ENCODE measurements around the gene RPL29. TPM values are rescaled to one million over a fixed set of nuclear protein-coding genes. Genes with fewer than 3 reads are reported as not detected.

Gene RPL29
- total and polyA plus RNA-seq, 5 donors from 2014 or later: 1,128 to 1,661 (median 1,243) TPM

DNA sequence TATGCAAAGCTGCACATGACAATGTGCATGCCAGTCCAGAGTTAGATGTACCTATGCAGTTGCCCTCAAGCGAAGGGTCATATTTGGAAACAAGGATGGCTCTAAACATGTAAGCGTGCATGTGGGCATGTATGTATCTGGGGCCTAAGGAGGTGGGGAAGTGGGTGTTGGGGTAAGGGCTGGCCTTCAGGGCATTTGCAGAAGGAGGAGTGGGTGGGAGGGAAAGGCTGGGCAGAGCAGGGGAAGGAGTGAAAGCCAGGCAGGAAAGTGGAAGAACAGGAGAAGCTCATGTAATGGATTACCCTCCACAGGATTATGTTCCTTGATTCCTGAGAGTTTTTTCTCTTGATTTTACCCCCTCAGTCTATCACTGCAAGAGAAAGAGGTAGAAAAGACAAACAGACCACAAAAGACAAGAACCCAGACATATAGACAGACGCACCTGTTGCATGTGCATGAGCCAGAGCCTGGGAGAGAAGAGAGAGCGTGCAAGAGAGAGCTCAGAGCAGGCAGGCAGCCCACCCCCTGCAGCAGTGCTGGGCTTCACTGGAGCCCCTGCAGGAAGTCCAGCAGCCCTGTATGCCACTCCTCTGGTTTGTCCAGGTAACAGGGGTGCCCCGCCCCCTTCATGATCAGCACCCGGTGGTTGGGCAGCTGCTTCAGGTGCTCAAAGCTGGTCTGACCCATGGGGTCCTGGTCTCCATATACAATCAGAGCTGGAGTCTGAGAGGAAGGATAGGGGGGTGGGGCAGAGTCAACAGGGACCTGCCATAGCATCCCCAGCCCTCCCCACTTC is 26.6 kb downstream of the RPL29 start:
- Mint-ChIP-seq H3K4me3 (peak overlapping the region; percentile 66 to 97 (median 88)), H3K9me3 (no peaks in the 10 kb centered on the region), H3K4me1 (peaks cover 3 to 56% (median 20%) of the 10 kb centered on the region in 4 donors), H3K36me3 (no peaks in the 10 kb centered on the region), H3K27me3 (peaks cover 2% of the 10 kb centered on the region), H3K27ac (peak overlapping the region; percentile 34 to 38 (median 37))
- H3K27me3 ChIP-seq (ENCODE audit: control insufficient read depth, insufficient read depth, low read length): no peaks in the 10 kb centered on the region
- no peaks in the 10 kb centered on the region for H3K36me3 ChIP-seq (ENCODE audit: control insufficient read depth, insufficient read depth, low read length)
- H3K4me3 ChIP-seq (ENCODE audit: low read depth, low read length): no peak overlapping the region
- ATAC-seq (ENCODE audit: low read depth in 2 of 2) (no peak), DNase-seq (no peak)
- H3K4me1 ChIP-seq (ENCODE audit: control insufficient read depth, insufficient read depth, low read length, poor library complexity, severe bottlenecking): peaks cover 32% of the 10 kb centered on the region
- H3K27ac ChIP-seq (ENCODE audit: insufficient read depth, low read length, poor library complexity, severe bottlenecking): no peak overlapping the region
- H3K9me3 ChIP-seq (ENCODE audit: control insufficient read depth in 2 of 2, low read length in 2 of 2): no peaks in the 10 kb centered on the region

DNA sequence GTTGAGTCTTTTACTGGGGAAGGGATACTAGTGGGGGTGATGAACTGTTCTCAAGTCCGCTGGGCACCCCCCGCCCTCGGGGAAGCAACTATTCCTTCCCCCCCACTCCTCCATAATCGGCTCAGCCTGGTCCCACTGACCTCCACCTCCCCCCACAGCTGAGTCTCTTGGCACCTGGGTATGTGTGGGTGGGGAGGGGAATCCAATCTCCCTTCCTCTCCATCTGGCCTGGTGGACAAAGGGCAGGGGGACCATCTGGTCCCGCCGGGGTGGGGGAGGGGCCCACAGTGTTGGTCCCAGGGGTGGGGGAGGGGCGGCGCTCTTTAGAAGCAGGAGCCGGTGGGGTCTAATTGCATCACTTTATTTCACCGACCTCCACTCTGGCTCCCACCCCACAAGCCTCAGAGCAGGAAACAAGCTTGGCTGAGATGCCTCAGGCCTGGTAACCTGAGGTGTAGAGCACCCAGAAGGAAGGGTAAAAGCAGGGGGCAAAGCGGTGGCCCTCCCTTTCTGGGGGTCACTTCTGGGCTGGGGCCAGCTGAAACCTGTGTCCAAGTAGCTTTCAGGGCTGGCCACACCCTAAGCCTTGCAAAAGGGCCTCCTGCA is 27.4 kb downstream of the RPL29 start:
- no peaks in the 10 kb centered on the region for H3K36me3 ChIP-seq (ENCODE audit: control insufficient read depth, insufficient read depth, low read length)
- H3K27ac ChIP-seq (ENCODE audit: insufficient read depth, low read length, poor library complexity, severe bottlenecking): peak overlapping the region; percentile 47
- Mint-ChIP-seq H3K27me3 (no peaks in the 10 kb centered on the region), H3K4me3 (peak overlapping the region; percentile 84 to 97 (median 90)), H3K9me3 (no peaks in the 10 kb centered on the region), H3K4me1 (peaks cover 0 to 51% (median 14%) of the 10 kb centered on the region in 4 donors), H3K27ac (peak overlapping the region; percentile 37 to 87 (median 71)), H3K36me3 (no peaks in the 10 kb centered on the region)
- H3K4me1 ChIP-seq (ENCODE audit: control insufficient read depth, insufficient read depth, low read length, poor library complexity, severe bottlenecking): peaks cover 26% of the 10 kb centered on the region
- no peak overlapping the region for H3K4me3 ChIP-seq (ENCODE audit: low read depth, low read length)
- no peak for DNase-seq
- ATAC-seq (ENCODE audit: low read depth in 2 of 2): no peak
- no peaks in the 10 kb centered on the region for H3K9me3 ChIP-seq (ENCODE audit: control insufficient read depth in 2 of 2, low read length in 2 of 2)
- no peaks in the 10 kb centered on the region for H3K27me3 ChIP-seq (ENCODE audit: control insufficient read depth, insufficient read depth, low read length)

DNA sequence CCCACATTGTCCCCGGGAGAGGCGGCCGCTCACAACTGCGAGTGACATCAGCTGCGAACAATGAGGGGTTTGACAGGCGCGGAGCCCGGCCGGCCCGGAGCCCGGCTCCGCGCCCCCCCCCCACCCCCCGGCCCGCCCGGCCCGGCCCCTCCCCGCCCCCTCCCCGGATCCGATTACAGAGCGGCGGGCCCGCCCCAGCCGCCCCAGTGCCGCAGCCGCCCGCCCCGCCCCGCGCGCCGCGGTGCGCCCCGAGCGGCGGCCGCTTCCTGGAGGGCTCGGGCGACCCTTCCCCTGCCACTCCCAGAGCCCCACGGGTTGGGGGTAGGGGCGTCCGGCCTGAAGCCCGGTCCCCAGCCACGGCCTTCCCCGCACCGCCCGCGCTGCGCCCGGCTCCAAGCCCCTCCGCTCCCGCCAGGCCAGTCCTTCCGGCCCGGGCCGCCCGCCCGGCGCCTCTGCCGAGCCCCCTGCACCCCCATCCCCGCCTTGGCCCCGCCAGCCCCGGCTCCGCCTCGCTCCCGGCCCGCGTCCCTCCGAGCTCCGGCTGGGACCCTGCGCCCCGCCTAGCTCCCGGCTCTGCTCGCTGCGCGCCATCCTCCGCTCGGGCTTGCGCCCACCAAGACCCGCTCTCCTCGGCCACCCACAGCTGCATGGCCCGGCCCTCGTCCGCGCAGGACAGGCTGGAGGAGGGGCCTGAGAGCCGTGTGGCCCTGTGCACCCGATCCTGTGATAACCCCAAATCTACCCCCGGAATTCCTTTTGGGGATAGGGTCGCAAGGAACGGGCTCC is 28.1 kb downstream of the RPL29 start, which contains the start of gene PCBP4:
PCBP4 (minus strand) TSS at position 71 of the 786 bp plus-strand sequence. CDS start 6,214 bp downstream, outside the sequence.
- peak; percentile 31 to 43 (median 35) for DNase-seq
- no peaks in the 10 kb centered on the region for H3K9me3 ChIP-seq (ENCODE audit: control insufficient read depth in 2 of 2, low read length in 2 of 2)
- no peaks in the 10 kb centered on the region for H3K27me3 ChIP-seq (ENCODE audit: control insufficient read depth, insufficient read depth, low read length)
- peak within 1 kb of the TSS; percentile 86 to 97 (median 90) for H3K4me3 Mint-ChIP-seq
- ATAC-seq (ENCODE audit: low read depth in 2 of 2): peak; percentile 56 to 59
- peak within 1 kb of the TSS; percentile 59 for H3K4me3 ChIP-seq (ENCODE audit: low read depth, low read length)
- peak within 1 kb of the TSS; percentile 47 for H3K27ac ChIP-seq (ENCODE audit: insufficient read depth, low read length, poor library complexity, severe bottlenecking)
- H3K36me3 Mint-ChIP-seq: no peaks in the 10 kb centered on the region
- peak within 1 kb of the TSS; percentile 71 to 87 (median 77) for H3K27ac Mint-ChIP-seq
- peaks cover 0 to 50% (median 14%) of the 10 kb centered on the region in 4 donors for H3K4me1 Mint-ChIP-seq
- no peaks in the 10 kb centered on the region for H3K36me3 ChIP-seq (ENCODE audit: control insufficient read depth, insufficient read depth, low read length)
- H3K4me1 ChIP-seq (ENCODE audit: control insufficient read depth, insufficient read depth, low read length, poor library complexity, severe bottlenecking): peaks cover 24% of the 10 kb centered on the region
- H3K9me3 Mint-ChIP-seq: no peaks in the 10 kb centered on the region
- H3K27me3 Mint-ChIP-seq: no peaks in the 10 kb centered on the region

DNA sequence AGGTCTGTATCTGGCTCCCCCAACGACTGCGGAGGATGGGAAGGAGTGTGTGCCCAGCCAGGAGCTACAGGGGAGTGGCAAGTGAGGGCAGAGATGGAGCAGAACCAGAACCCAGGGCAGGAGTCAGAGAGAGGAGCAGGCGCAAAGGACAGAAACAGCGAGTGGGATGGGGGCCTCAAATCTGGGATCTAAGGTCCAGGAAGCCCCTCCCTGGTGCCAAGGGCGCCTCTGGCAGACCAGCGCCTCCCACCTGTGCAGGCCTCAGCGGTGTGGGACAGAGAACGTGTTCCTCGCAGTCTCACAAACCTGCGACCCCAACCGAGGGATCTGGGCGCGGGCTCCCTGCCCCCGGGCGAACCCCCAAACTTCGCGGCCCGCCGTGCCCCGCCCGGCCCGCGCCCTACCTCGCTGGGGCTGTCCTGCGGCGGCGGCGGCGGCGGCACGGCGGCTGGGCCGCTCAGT is 28.7 kb downstream of the RPL29 start:
- DNase-seq: peak in 1 of 3 donors; percentile 25
- Histone ChIP-seq H3K27ac (ENCODE audit: insufficient read depth, low read length, poor library complexity, severe bottlenecking) (no peak overlapping the region), H3K4me3 (ENCODE audit: low read depth, low read length) (peak overlapping the region; percentile 59), H3K9me3 (ENCODE audit: control insufficient read depth in 2 of 2, low read length in 2 of 2) (no peaks in the 10 kb centered on the region), H3K36me3 (ENCODE audit: control insufficient read depth, insufficient read depth, low read length) (no peaks in the 10 kb centered on the region), H3K4me1 (ENCODE audit: control insufficient read depth, insufficient read depth, low read length, poor library complexity, severe bottlenecking) (peaks cover 22% of the 10 kb centered on the region), H3K27me3 (ENCODE audit: control insufficient read depth, insufficient read depth, low read length) (no peaks in the 10 kb centered on the region)
- peak overlapping the region; percentile 82 to 88 (median 86) for H3K4me3 Mint-ChIP-seq
- peaks cover 0 to 47% (median 14%) of the 10 kb centered on the region in 4 donors for H3K4me1 Mint-ChIP-seq
- H3K9me3 Mint-ChIP-seq: no peaks in the 10 kb centered on the region
- H3K27ac Mint-ChIP-seq: peak overlapping the region; percentile 56 to 77 (median 65)
- ATAC-seq (ENCODE audit: low read depth in 2 of 2): peak; percentile 53 to 71
- H3K27me3 Mint-ChIP-seq: no peaks in the 10 kb centered on the region
- no peaks in the 10 kb centered on the region for H3K36me3 Mint-ChIP-seq

DNA sequence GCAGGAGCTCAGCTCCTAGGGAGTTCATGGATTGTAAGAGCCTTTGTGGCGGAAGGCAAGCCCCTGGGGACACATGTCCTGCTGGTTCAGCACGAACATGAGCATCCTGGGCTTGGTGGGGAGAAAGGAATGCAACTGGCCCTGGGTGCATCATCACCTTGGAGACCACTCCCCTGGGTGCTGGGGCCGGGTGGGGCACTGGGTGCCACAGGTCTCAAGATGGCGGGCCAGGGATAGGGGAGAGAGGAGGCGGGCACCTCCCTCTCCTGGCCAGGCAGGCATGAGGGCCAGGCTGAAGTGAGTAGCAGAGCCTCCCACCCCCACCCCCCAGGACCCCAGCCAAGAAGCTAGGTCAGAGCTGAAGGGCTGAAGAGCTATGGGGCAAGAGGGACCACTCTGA is 29.2 kb downstream of the RPL29 start:
- DNase-seq (no peak), ATAC-seq (ENCODE audit: low read depth in 2 of 2) (no peak)
- peaks cover 0 to 47% (median 14%) of the 10 kb centered on the region in 4 donors for H3K4me1 Mint-ChIP-seq
- Histone ChIP-seq H3K36me3 (ENCODE audit: control insufficient read depth, insufficient read depth, low read length) (no peaks in the 10 kb centered on the region), H3K27me3 (ENCODE audit: control insufficient read depth, insufficient read depth, low read length) (no peaks in the 10 kb centered on the region), H3K27ac (ENCODE audit: insufficient read depth, low read length, poor library complexity, severe bottlenecking) (no peak overlapping the region), H3K4me3 (ENCODE audit: low read depth, low read length) (peak overlapping the region; percentile 59), H3K4me1 (ENCODE audit: control insufficient read depth, insufficient read depth, low read length, poor library complexity, severe bottlenecking) (peaks cover 22% of the 10 kb centered on the region), H3K9me3 (ENCODE audit: control insufficient read depth in 2 of 2, low read length in 2 of 2) (no peaks in the 10 kb centered on the region)
- H3K9me3 Mint-ChIP-seq: no peaks in the 10 kb centered on the region
- H3K36me3 Mint-ChIP-seq: no peaks in the 10 kb centered on the region
- H3K4me3 Mint-ChIP-seq: peak overlapping the region; percentile 82 to 88 (median 86)
- peak overlapping the region; percentile 56 to 77 (median 65) for H3K27ac Mint-ChIP-seq
- H3K27me3 Mint-ChIP-seq: no peaks in the 10 kb centered on the region

DNA sequence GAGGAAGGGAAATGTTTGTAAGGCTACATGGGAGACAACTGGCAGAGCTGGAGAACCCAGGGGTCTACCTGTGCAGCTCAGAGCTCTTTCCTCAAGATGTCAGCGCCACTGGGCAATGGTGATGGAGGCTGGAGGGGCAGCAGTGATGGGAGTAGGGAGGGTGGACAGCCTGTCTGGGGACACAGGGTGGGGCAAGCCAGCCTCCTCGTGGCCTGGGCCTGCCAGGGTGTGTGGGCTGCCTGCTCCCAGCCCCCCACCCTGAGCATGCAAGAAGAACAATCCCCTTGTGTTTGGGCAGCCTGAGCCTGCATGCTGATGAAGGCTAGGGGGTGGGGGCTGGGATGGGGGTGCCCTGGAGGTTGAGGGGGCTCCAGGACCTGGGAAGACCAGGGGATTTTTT is 29.7 kb downstream of the RPL29 start:
- H3K27me3 Mint-ChIP-seq: no peaks in the 10 kb centered on the region
- peaks cover 0 to 43% (median 12%) of the 10 kb centered on the region in 4 donors for H3K4me1 Mint-ChIP-seq
- peak overlapping the region in 1 of 3 donors; percentile 46 for H3K27ac Mint-ChIP-seq
- H3K9me3 Mint-ChIP-seq: no peaks in the 10 kb centered on the region
- H3K27ac ChIP-seq (ENCODE audit: insufficient read depth, low read length, poor library complexity, severe bottlenecking): no peak overlapping the region
- no peaks in the 10 kb centered on the region for H3K36me3 ChIP-seq (ENCODE audit: control insufficient read depth, insufficient read depth, low read length)
- H3K36me3 Mint-ChIP-seq: no peaks in the 10 kb centered on the region
- ATAC-seq (ENCODE audit: low read depth in 2 of 2) (no peak), DNase-seq (no peak)
- no peaks in the 10 kb centered on the region for H3K9me3 ChIP-seq (ENCODE audit: control insufficient read depth in 2 of 2, low read length in 2 of 2)
- no peak overlapping the region for H3K4me3 ChIP-seq (ENCODE audit: low read depth, low read length)
- peak overlapping the region; percentile 36 to 94 (median 79) for H3K4me3 Mint-ChIP-seq
- H3K27me3 ChIP-seq (ENCODE audit: control insufficient read depth, insufficient read depth, low read length): no peaks in the 10 kb centered on the region
- H3K4me1 ChIP-seq (ENCODE audit: control insufficient read depth, insufficient read depth, low read length, poor library complexity, severe bottlenecking): peaks cover 22% of the 10 kb centered on the region

DNA sequence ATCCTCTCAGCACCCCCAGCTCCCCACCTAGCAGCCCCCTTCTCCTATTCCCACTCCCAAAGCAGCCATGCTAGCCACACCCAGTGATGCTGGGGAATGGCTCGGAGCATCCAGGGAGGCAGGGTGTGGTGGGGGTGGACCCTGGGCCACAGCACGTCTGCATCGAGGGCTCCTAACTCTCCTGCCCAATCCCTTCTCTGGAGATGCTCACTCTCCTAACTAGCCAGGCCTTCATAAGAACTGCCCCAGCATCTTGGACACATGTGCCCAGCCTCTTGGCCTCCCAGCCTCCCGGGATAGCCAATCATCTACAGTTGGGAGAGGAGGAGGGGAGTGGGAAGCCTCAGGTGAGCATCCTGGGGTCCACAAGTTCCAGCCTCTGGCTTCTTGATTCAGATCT is 31.2 kb downstream of the RPL29 start:
- Mint-ChIP-seq H3K9me3 (no peaks in the 10 kb centered on the region), H3K4me1 (peaks cover 0 to 34% (median 10%) of the 10 kb centered on the region in 4 donors), H3K27ac (peak overlapping the region in 1 of 3 donors; percentile 65), H3K27me3 (no peaks in the 10 kb centered on the region), H3K4me3 (peak overlapping the region in 2 of 4 donors; percentile 32 to 61), H3K36me3 (no peaks in the 10 kb centered on the region)
- DNase-seq (no peak), ATAC-seq (ENCODE audit: low read depth in 2 of 2) (no peak)
- Histone ChIP-seq H3K4me3 (ENCODE audit: low read depth, low read length) (no peak overlapping the region), H3K4me1 (ENCODE audit: control insufficient read depth, insufficient read depth, low read length, poor library complexity, severe bottlenecking) (peaks cover 22% of the 10 kb centered on the region), H3K27ac (ENCODE audit: insufficient read depth, low read length, poor library complexity, severe bottlenecking) (no peak overlapping the region), H3K9me3 (ENCODE audit: control insufficient read depth in 2 of 2, low read length in 2 of 2) (no peaks in the 10 kb centered on the region), H3K36me3 (ENCODE audit: control insufficient read depth, insufficient read depth, low read length) (no peaks in the 10 kb centered on the region), H3K27me3 (ENCODE audit: control insufficient read depth, insufficient read depth, low read length) (no peaks in the 10 kb centered on the region)
